RWPE2 (cell line): ENCODE measurements around the gene MCRIP1.

Source experiments
- ATAC-seq: fragments of 200-7000 bp; cut with Tn5 transposase; 3 replicates; pipeline ENCODE4 v1.9.1; 2021; ENCODE audit warnings: low read depth
- DNase-seq: peaks from one replicate; pipeline ENCODE4 v3.0.0-alpha.2; 2020; ENCODE audit warnings: low spot score
- H3K27ac ChIP-seq: fragments of 450-650 bp; 2 replicates; pipeline ENCODE4 v1.5.1; 2017; ENCODE audit warnings: mild to moderate bottlenecking; ENCODE audit not compliant: poor library complexity, severe bottlenecking
- H3K27me3 ChIP-seq: fragments of 250-450 bp; sonication (Bioruptor Pico); 2 replicates; pipeline ENCODE4 v1.5.1; 2021; ENCODE audit warnings: mild to moderate bottlenecking, moderate library complexity; ENCODE audit not compliant: insufficient read depth, poor library complexity, severe bottlenecking
- H3K36me3 ChIP-seq: fragments of 250-450 bp; sonication (Bioruptor Pico); 2 replicates; pipeline ENCODE4 v1.5.1; 2020; ENCODE audit warnings: low read depth, mild to moderate bottlenecking, moderate library complexity
- H3K4me1 ChIP-seq: fragments of 250-450 bp; sonication (Bioruptor Pico); 2 replicates; pipeline ENCODE4 v1.5.1; 2021; ENCODE audit warnings: mild to moderate bottlenecking, moderate library complexity; ENCODE audit not compliant: insufficient read depth, poor library complexity, severe bottlenecking
- H3K4me3 ChIP-seq: fragments of 250-450 bp; sonication (Bioruptor Pico); 2 replicates; pipeline ENCODE4 v1.5.1; 2021; ENCODE audit warnings: mild to moderate bottlenecking, moderate library complexity; ENCODE audit not compliant: severe bottlenecking
- H3K9me3 ChIP-seq: fragments of 250-450 bp; sonication (Bioruptor Pico); 2 replicates; pipeline ENCODE4 v1.5.1; 2021; ENCODE audit warnings: mild to moderate bottlenecking, moderate library complexity; ENCODE audit not compliant: severe bottlenecking
- CTCF ChIP-seq: fragments of 450-650 bp; IDR thresholded peaks from one replicate; pipeline ENCODE4 v1.5.1; 2017; ENCODE audit warnings: mild to moderate bottlenecking, moderate library complexity; ENCODE audit not compliant: poor library complexity, severe bottlenecking

MCRIP1 gene

GRCh38 chr17:81792675-81793615 lies 40.1 kb downstream of the MCRIP1 start:
- ATAC-seq (no peak), DNase-seq (no peak)
- H3K36me3 ChIP-seq: no peaks in the 10 kb centered on the region
- H3K4me3 ChIP-seq: no peak overlapping the region
- no peak overlapping the region for H3K27ac ChIP-seq
- no peaks in the 10 kb centered on the region for H3K4me1 ChIP-seq
- H3K9me3 ChIP-seq: no peaks in the 10 kb centered on the region
- no peaks in the 10 kb centered on the region for H3K27me3 ChIP-seq
- no peak for TF ChIP-seq CTCF
